GM18867 (cell line): ENCODE measurements around the gene TRIM38.

Source experiments
- ATAC-seq: cut with Tn5 transposase; IDR thresholded peaks from one replicate; pipeline ENCODE4 v1.9.1; 2021; ENCODE audit warnings: mild to moderate bottlenecking, moderate library complexity; ENCODE audit not compliant: unreplicated experiment

TRIM38 gene

DNA sequence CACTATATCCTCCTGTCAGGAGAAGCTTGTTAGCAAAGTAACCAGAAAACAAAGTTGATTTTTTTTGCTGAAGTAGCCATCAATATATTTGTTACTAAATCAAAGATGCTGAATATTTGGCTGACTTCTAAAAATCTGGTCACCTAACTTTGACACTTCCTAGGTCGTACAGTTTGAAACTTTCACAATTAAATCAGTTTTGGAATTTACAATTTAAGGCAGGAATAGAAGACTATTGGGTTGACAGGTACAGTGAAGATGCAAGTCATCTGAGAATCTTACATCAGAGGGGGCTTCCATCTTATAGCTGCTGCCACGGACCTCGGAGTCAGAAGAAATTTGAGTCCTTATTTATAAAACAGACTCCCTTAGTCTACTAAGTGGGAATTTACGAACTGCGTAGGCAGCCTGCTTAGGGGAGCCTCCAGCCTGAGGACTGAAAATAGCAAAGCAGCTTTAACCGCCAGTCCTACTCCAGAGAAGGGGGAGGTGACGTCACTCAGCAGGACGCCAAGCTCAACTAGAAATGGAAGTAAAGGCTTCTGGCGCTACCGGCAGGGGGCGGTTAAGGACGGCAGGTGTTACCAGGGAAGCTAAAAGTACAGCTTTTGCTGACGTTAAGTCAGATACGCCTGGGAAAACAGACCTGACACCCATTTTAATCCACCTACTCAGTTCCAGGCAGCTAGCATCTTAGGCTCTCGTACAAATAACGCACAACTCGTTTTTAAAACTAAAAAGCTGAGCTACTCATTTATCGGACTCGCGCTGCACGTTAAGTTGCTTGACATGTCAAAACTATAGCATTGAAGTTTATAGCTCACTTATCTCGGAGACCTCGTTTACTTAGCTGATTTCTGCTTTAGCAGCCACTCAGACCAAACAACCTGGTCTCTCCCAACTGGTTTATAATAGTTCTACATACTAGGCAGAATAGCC is 63.6 kb downstream of the TRIM38 start:
- ATAC-seq, result peak; percentile 39

DNA sequence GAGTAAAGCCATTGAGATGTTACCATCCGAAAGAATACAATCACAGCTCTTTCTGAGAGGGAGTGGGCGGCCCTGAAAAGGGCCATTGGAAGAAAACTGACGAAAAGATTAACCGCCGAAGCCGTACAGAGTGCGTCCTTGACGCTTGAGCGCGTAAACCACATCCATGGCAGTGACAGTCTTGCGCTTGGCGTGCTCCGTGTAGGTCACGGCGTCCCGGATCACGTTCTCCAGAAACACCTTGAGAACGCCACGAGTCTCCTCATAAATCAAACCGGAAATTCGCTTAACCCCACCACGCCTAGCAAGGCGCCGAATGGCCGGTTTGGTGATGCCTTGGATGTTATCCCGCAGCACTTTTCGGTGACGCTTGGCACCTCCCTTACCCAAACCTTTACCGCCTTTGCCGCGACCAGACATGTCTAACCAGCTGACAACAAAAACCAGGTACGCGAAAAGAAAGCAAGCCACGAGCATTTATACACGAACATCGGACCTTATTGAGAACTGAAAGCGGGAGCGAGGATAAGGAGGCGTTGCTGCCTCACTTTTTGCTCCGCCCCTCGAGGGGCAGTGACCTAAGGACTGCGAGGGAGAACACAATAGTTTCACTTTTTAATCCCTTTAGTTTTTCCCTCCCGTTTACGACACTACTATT is 64.4 kb downstream of the TRIM38 start:
- peak; percentile 46 for ATAC-seq

DNA sequence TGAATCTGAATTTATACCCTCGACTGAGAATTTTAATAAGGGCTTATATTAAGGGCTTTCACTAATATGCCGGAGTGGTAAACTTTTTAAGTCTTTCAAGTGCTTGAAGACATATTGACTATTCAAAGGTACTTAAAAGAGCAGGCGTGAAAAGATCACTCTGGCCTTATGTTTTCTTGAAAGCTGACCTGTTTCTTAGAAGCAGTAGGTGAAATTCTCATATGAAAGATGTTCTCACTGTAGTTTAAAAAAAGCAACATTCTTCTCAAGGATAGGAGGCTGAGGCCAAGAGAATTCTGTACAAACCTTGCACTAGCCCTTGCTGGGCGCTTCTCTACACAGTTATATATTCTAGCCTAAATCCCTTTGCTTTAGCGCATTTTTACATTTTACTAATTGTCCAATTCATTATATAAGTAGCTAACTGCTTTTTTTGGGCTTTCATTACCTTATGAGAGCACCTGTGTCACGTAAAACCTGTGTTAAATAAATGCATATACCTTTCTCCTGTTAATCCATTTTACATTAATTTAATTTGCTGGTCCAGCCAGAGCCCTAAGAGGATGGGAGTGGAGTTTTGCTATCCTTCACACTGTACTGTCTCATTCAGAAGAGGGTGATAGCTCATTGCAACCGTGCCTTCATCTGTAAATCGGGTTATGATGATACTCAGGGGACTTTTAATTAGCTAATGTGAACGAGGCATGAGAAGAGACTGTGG is 65.0 kb downstream of the TRIM38 start:
- no peak for ATAC-seq

DNA sequence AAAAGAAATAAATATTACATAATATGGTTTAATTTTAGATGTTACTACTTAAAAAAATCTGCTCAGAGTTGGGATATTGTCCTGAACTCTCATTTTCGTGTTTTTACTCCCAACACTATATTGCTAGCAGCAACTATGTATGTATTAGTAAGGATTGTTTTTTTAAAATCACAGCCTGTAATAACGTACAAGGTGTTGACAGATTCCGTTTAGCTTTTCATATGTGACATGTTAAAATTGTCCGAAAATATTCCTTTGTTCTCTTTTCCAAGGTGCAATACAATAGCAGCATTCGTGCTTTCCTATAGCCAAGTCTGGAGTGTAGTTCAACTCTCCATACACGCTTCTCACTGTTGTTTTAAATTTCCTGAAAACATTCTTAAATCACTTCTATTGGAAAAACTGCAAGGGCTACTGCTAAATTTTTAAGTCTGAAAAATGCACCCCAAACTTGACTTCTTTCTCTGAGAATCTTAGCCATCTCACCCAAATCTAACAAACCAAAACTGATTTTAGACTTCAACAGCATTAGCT is 65.7 kb downstream of the TRIM38 start:
- no peak for ATAC-seq

DNA sequence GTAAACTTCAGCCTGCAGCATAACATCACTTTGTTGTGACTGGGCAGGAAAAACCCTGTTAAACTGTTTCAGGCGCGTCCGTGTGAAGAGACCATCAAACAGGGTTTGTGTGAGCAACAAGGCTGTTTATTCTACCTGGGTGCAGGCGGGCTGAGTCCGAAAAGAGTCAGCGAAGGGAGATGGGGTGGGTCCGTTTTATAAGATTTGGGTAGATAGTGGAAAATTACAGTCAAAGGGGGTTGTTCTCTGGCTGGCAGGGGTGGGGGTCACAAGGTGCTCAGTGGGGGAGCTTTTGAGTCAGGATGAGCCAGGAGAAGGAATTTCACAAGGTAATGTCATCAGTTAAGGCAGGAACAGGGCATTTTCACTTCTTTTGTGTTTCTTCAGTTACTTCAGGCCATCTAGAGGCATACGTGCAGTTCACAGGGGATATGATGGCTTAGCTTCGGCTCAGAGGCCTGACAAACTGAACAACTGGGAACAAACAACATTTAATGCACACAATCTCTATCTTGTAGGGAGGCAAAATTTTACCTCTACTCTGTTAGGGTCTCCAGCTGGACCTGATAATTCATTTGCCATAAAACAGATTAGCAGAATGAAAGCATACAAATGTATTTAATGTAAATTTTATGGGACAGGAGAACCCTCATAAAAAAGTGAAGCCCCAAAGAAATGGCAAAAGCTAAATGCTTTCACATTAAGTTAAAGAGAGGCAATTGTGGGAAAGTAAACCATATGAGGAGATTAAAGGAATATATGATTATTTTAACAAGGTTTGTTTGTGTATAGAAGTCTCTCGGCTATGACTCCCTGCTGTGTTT is 66.4 kb downstream of the TRIM38 start:
- ATAC-seq, result no peak

DNA sequence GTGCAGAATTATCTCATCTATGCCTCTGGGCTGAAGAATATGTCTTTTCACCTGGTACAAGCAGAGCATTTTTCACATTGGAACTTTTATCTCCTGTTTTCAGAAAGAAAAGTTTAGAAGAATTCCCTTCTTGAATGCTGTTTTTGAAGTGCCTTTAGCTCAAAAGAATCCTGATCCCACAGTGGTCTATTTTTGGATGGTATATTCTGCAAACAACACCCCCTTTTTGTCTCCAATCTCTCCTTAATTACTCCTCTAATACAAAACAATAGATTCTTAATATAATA is 66.9 kb downstream of the TRIM38 start:
- no peak for ATAC-seq

DNA sequence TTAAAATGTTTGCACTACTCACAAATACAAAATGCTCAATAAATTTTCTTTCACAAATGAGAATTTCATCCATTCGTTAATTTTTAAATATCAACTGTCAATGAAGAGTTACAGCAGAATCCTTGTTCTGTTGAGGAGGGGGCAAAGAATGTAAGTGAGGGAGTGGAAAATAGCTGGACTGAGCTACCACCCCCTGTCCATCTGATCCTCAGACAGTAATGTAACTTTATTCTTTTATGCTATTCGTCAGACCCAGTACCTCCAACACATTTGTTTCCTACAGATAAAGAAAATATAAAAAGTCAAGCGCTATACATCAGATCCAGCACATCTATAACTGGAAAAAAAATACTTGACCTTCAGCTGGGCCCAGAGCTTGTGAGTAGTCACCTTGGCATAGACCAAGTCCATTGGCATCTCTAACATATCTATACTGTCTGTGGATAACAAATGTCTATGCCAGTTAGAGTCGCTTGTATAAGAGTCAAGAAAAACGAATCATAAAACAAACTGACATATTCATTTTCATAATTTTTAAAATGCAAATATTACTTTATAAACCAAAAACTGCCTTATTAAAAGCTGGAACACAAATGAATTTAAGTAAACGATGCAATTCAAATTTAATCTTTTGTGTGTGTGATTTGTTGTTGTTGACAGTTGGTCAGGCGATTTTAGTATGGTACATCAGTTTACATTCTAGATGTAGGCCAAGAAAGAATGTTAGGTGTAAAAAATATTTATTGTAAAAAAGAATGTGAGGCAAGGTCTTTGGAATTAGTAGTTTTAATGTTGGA is 67.5 kb downstream of the TRIM38 start:
- ATAC-seq, result no peak

DNA sequence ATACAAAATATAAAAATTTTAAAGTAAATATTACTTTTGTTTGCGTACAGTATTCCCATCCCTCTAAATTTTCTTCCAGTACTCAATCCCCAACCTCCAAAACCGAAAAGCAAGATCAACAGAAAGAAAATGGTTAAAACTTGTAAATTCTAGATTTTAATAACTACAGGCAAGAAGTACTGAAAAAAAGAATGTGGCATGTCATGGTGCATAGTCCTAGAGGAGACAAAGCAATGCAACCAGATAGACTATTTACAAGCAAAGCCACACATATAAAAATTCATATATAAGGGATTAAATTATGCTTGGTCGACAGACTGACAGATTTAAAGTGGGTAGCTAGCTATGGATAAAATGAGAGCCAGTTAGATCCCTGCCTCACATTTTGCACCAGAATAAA is 68.1 kb downstream of the TRIM38 start:
- no peak for ATAC-seq

DNA sequence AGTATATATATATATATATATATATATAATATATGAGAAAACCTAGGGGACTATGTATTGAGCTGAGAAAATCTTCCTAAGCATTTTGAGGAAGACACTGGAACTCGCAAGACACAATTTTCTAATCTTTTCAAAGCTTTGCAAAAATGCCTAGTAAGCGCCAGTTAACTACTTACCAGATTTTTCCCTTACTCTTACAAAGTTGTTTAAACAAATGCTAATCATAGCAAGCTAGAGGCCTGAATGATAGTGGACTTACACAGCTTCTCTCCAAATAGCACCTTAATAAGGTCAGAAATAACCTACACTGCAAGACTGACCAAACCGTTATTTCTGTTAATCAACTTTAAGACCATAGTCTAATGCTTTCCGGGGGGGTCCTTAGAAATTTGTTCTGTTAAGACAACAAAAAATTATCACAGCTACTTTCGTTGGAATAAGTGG is 68.6 kb downstream of the TRIM38 start:
- no peak for ATAC-seq

DNA sequence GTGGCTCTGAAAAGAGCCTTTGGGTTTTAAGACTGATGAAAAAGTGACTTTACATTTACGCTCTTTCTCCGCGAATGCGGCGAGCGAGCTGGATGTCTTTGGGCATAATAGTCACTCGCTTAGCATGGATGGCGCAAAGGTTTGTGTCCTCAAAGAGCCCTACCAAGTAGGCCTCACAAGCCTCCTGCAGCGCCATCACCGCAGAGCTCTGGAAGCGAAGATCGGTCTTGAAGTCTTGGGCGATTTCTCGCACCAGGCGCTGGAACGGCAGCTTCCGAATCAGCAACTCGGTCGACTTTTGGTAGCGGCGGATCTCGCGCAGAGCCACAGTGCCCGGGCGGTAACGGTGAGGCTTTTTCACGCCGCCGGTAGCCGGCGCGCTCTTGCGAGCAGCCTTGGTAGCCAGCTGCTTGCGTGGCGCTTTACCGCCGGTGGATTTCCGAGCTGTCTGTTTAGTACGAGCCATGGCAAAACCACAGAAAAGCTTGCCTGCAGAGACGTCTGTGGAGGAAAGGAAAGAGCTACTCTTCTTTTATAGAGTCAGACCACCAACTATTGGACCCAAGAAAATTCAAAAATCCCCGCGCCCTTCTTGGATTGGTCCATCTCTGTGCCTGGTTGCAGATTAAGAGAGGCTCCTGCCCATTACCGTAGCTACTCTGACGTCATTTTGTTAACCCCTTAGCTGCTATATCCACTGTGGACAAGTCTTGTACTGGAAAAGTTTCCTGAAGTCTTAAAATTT is 69.2 kb downstream of the TRIM38 start:
- peak; percentile 56 for ATAC-seq

DNA sequence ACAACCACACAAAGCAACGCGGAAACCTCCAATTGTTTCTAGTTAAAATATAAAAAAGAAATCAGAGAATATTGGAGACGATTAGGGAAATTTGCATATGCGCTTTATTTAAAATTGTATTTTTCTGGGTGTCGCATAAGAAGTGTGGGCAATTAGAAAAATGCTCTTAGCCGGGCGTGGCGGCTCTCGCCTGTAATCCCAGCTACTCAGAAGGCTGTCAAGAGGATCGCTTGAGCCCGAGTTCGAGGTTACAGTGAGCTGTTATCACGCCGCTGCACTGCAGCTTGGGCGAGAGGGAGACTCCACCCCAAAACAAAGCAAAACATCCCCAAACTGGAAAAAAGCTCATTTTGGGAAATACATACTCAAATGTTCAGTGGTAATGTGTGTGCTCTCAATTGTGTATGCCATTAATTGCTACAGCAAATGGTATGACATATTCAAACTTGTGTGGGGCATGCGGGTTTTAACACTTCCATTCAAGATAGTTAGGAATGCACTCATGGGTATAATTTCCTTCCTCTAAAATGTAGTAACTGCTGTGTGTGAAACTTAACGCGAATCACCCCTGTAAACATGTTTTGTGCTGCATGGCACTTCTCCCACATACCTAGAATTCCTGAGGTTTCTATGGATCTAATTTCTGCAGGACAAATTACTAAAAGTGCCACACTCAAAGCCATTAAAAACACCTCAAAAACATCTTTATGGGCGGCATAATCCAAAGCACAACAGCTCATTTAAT is 69.9 kb downstream of the TRIM38 start:
- ATAC-seq, result no peak

DNA sequence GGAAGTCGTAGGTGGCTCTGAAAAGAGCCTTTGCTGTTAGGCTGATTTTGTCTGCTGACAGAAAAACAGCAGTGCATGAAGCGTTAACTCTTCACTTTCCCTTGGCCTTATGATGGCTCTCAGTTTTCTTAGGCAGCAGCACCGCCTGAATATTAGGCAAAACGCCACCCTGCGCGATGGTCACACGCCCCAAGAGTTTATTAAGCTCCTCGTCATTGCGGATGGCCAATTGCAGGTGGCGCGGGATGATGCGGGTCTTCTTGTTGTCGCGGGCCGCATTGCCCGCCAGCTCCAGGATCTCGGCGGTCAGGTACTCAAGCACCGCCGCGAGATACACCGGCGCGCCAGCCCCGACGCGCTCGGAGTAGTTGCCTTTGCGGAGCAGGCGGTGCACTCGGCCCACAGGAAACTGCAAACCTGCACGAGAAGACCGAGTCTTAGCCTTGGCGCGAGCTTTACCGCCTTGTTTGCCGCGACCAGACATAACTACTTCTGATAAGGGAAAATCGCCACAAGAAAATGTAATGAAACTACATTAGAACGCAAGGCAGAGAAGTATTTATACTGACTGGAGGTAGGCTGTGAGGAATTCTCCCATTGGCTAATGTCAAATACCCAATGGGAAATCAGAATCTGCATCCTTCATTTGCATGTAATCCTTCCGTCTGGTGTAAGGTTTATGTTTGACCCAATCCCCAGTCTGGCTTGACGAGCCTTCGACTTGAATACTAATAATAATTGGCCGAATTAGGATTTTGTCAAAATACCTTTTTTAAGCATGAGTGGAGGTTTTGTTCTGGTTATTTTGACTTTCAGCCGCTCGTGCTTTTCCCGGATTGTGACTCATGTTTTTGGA is 70.7 kb downstream of the TRIM38 start:
- peak; percentile 59 for ATAC-seq

DNA sequence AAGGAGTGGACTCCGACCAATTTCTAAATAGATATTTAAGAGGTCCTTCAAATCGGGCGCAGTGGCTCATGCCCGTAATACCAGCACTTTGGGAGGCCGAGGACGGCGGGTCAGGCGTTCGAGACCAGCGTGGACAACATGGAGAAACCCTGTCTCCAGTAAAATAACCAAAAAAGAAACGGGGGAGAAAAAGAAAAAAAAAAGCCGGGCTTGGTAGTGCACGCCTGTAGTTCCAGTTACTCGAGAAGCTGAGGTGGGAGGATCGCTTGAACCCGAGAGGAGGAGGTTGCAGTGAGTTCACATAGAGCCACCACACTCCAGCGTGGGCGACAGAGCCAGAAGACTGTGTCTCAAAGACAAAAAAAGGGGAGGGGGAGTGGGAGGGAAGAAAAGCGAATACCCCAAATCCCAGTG is 71.3 kb downstream of the TRIM38 start:
- no peak for ATAC-seq

DNA sequence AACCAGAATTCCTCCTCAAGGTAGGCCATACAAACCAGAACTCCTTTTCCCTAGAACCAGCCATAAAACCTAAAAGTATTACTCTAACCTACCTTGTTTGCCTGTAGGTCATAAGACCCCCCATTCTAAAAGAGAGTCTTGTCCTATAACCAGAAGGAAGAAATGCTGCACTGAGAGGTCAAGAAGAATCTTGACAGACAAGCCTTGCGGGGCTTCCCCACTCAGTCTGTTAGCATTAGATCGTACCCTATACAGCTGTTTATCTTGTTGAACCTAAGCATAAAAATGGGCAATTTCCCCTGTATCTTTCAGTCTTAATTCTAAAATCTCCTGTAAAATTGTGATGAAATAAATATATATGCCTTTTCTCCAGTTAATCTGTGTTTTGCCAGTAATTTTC is 72.3 kb downstream of the TRIM38 start:
- no peak for ATAC-seq
